CD4-positive, alpha-beta T cell treated with Interleukin-4 for 4 hours (primary cell): ENCODE results near the gene EED.

Experiments
- DNase-seq: peaks from one replicate; pipeline ENCODE4 v3.0.0-alpha.2; 2020

EED gene, protein sequence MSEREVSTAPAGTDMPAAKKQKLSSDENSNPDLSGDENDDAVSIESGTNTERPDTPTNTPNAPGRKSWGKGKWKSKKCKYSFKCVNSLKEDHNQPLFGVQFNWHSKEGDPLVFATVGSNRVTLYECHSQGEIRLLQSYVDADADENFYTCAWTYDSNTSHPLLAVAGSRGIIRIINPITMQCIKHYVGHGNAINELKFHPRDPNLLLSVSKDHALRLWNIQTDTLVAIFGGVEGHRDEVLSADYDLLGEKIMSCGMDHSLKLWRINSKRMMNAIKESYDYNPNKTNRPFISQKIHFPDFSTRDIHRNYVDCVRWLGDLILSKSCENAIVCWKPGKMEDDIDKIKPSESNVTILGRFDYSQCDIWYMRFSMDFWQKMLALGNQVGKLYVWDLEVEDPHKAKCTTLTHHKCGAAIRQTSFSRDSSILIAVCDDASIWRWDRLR

DNA sequence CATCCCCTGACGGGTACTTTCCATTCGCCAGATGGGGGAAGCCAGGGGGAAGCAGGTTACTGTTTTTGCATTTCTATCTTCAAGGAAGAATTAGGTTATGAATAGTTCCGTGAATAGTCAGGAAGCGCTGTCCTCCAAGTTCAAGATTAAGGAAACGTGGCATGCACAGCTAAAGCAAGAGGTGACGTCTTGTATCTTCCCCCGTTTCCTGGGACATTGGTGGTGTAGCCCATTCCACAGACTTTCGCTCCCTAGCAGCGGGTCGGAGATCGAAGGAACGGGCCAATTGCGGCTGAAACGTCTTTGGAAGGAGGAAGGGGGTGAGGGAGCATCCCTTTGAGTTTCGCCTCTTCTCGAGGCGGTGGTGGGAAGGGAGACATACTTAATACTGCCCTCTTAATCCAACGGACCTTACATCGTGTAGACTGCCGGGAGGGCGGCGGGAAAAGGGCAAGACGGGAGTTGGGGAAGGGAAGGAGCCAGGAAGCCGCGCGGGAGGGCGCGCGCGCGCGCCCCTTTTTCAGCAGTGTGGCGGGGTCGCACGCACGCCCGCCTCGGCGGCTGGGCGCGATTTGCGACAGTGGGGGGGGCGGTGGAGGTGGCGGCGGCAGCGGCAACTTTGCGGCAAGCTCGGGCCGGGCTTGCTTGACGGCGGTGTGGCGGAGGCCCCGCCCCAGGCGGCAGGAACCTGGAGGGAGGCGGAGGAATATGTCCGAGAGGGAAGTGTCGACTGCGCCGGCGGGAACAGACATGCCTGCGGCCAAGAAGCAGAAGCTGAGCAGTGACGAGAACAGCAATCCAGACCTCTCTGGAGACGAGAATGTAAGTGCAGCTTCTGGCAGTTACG is at the start of gene EED:
EED (plus strand) TSS at position 232 of the 847 bp plus-strand sequence; CDS start at position 709, 477 bp downstream.
- DNase-seq = peak; percentile 94

DNA sequence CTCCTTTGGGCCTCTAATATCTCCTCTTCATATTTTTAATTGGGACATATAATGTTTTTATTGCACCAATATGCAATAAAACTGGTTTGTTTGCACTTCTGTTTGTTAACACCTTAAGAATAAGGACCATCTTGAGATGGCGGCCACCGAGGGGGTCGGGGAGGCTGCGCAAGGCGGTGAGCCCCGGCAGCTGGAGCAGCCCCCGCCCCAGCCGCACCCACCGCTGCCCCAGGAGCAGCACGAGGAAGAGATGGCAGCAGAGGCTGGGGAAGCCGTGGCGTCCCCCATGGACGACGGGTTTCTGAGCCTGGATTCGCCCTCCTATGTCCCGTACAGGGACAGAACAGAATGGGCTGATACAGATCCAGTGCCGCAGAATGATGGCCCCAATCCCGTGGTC is 49.6 kb upstream of the EED start:
- DNase-seq = no peak

DNA sequence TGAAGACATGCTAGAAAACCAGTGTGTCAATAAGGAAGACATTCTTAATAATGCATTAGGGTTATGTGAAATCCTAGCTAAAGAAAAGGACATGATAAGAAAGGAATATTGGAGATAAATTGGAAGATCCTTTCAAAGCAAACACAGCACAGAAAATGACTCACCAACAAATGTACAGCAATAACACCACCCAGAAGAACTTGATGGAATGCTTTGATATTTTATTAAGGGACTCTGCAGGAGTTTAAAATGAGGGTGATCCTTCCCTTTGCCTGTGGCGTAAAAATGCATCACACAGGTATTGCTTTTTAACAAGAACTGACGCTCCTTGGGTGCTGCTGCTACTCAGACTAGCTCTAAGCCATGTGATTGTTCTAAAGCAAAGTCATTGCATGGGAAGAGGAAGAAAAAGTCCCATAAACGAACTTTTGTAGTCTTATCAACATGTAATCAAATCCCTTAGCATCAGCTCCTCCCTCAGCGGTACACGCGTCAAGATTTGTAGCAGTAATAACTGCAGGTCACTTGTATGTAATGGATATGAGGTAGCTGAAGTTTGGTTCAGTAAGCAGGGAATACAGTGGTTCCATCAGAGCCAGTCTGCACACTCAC is 48.4 kb upstream of the EED start:
- DNase-seq = no peak

DNA sequence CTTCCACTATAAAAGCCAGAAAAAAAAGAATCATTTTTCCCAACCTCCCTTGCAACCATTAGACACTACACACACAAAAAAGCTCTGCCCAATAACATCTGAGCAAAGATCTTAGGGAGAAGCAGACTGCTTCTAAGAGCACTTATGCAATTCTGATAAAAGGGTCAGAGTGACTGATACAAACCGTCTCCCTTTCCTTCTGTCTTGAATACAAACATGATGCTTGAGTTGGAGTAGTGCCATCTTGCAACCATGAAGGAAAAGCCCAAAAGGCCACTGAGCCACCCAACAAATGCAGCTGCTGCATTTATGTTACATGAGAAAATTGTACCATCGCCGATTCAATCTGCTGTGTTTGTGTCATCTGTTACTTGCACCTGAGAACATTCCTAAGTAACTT is 47.6 kb upstream of the EED start:
- DNase-seq = no peak

DNA sequence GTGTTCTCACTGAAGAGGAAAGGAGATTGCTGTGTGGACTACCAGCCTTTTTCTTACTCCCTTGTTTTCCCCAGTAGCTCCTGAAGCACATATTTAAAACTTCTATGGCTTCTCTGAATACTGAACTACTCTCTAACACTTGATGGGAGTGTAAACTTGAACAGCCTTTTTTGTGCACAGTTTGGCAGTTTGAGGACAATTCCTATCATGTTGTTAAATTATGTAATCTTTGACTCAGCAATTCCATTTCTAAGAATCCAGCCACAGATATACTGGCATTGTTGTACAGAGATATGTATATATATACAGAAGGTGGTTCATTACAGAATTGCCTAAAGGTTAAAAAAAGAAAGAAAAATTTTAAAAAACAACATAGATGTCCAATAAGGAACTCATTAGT is 47.1 kb upstream of the EED start:
- no peak for DNase-seq

DNA sequence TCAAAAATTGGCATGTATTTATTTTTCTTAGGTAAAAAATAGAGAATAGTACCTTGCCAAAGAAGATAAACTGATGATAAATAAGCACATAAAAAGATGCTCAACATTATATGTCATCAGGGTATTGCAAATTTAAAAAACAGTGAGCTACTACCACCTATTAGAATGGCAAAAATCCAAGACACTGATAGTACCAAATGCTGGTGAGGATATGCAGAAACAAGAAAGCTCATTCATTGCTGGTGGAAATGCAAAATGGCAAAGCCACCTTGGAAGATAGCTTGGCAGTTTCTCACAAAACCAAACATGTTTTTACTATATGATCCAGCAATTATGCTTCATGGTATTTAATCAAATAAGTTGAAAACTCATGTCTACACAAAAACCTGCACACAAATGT is 46.4 kb upstream of the EED start:
- DNase-seq = no peak

DNA sequence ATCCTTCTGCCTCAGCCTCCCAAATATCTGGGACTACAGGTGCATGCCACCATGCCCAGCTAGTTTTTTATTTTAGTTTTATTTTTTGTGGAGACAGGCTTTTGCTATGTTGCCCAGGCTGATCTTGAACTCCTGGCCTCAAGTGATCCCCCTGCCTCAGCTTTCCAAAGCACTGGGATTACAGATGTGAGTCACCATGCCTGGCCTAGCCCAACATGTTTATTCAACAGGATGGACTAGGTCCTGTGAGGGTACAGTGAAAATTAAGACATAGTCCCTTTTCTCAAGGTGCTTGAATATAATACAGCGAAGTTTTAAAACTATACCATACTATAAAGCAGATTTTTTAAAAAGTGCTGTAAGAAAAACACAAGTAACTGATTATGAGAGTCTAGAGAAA is 45.2 kb upstream of the EED start:
- DNase-seq = no peak

DNA sequence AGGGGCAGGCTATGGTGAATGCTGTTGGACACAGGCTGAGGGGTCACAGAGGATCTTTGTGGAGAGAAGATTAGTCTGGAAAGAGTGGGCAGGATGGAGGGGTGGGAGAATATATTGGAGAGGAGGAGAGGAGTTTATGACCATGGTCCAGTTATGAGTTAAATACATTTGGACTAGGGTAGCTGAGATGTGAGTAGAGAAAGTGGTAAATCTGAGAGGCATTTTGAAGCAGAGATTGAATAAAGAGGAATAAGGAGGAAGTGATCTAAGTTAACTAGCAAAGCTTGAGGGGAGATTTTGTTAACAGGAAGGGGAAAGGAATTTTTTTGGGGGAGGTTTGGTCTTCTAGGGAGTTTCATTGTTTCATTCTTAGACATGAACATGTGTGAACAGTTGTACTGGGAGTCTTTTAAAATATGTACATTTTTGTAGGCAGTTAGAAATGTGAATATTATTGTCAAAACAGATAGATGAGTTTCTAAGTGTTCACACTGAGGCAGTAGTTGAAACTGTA is 43.1 kb upstream of the EED start:
- DNase-seq = no peak

DNA sequence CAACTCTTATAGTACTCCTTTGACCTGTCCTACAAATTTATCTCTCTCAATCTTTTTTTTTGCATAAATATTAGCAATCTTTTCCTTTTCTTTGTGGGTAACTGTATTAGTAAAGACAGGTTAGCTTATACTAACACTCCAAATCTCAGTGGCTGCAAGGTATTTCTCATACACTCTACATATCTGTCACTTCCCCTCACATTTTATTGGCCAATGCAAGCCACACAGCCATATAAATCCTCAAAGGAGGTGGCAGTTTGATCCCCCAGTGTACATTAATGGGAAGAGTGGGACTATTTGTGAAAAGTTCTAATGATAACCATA is 42.6 kb upstream of the EED start:
- DNase-seq = peak; percentile 26

DNA sequence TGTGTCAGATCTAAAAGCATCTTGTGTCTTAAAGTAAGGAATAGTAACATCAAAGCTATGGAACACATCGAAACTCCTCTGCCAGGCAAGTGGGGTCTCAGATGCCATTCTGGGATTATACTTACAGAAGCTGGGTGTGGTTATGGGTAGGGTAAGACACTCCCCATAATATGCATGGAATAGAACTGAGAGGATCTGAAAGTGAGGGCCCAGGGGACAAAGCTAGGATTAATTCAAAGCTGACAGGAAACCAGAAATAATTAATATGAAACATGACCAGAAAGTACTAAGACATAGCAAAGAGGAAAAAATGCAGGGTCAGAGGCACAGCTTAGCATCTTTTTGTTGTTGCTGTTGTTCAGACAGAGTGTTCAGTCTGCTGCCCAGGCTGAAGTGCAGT is 40.2 kb upstream of the EED start:
- DNase-seq = no peak

DNA sequence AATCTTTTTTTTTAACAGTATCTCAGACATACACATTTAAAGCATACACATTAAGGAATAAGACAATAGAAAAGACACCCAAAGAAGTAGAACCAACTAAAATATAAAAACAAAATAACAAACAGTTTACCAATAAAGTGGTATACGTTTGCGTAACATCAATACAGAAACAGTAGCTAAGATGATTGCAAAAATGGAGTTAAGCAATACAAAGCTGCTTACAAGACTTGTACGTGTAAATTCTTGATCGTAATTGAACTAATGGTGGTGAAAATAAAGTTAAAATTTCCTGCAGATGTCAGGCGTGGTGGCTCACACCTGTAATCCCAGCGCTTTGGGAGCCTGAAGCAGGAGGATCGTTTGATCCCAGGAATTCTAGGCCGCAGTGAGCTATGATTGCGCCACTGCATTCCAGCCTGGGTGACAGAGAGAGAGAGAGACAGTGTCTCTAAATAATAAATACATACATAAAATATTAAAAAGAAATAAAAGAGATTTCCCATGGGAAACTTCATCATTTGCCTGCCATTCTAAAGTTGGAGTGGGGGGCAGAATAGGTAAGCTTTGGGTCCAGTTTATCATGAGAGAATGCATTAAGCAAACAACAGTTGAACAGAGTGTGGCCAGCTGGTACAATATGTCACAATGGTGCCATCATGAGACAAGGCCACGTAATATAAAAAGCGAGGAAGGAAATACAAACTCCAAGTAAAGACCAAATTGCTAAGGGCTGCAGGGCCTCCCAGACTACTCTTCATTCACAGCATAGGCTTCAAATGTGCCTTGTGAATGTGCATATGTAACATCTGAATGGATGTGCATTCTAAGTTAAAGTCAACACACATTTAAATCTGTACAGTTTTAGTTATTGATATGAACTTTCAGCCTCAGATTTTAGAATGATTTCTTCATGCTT is 38.9 kb upstream of the EED start:
- no peak for DNase-seq

DNA sequence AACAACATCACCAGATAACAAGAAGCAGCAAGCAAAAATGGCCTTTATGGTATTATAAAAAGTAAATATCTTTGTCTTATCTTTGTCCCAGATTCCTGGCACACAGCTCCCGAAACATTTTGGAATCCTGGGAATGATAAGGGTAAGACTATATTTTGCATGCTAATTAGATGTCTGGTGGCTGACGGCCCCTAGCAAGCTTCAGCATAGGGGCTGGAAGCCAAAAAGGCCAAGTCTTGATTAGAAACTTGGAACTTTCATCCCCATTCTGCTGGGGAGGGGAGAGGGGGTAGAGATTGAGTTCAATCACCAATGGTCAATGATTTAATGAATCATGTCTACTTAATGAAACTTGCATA is 38.2 kb upstream of the EED start:
- DNase-seq = no peak

DNA sequence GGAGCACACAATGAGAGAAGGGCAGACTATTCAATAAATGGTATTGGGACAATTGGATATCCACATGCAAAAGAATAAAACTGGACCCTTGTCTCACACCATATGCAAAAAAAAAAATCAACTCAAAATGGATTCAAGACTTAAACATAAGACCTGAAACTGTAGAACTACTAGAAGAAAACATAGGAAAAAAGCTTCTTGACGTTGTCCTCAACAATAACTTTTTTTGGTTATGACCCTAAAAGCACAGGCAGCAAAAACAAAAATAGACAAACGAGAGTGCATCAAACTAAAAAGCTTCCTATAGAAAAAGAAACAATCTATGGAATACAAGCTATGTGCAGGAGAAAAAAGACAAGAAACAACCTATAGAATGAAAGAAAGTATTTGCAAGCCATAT is 37.1 kb upstream of the EED start:
- no peak for DNase-seq

DNA sequence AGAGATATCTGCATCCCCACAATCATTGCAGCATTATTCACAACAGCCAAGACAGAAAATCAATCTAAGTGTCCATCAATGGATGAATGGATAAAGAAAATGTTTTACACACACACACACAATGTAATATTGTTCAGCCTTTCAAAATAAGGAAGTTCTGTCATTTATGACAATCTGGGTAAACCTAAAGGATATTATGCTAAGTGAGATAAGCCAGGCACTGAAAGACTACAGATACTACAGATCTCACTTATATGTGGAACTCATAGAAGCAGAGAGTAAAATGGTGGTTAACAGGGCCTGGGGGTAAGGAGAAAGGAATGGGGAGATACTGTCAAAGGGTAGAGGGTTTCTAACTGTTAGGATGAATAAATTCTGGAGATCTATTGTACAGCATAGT is 36.0 kb upstream of the EED start:
- no peak for DNase-seq

DNA sequence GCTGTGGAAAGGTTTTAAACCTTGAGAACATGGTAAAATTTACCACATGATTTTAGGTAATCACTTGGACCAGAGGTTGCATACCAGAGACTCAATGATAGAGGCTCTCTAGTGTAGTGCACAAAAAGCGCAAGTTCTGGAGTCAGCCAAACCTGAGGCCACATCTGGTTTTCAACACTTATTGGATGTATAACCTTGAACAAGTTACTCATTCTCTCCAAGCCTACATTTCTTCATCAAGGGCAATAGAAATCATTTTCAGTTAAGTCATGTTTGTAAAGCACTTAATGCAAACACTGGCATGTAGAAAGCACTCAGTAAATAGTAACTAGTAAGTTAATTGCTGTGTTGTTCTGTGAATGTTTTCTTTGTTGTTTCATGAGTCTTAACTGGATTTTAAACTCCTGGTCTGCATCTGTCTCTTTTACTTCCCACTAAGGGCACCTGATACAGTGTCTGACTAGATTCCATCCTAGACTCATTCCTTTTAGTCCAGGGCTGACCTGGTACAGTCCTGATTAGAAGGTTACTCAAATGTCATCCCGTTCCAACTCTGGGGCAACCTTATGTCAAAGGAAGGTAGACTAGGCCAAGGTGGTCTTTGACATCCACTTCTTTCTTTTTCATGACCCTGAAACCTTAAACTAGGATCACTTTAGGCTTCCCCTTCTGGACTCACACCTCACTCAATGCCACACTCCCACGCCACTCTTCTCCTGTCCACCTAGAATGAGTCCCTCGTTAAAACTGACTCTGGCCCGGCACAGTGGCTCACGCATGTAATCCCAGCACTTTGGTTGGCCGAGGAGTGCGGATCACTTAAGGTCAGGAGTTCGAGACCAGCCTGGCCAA is 34.5 kb upstream of the EED start:
- DNase-seq = no peak

DNA sequence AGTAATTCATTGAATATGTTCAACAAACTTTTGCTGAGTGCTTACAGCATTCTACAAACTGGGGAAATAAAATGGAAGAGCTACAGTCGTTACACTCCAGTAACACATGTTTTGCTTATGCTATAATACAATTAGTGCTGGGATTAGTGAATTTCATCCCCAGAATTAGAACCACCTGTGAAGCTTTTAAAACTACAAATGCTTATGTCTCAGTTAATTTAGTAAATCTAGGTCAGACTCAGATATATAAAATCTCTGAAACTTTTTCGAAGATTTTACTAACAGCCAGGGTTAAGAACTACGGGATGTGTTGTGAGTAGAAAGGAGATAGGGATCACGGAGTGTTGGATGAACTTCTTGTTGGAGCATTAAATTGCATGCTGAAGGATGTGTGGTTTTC is 33.7 kb upstream of the EED start:
- DNase-seq = no peak

DNA sequence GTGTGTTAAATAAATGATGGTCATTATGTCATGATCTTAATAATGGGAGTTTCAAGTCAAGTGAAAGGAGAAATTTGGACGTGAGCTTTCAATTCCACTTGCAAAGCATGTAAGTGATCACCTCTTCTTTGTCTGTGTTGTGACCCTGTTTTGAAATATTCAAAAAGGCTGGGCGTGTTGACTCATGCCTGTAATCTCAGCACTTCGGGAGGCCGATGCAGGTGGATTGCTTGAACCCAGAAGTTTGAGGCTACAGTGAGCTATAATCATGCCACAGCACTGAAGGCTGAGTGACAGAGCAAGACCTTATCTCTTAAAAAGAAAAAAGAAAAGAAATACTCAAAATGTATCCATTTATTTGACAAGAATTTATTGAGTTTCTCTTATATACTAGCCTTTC is 32.9 kb upstream of the EED start:
- DNase-seq = no peak

DNA sequence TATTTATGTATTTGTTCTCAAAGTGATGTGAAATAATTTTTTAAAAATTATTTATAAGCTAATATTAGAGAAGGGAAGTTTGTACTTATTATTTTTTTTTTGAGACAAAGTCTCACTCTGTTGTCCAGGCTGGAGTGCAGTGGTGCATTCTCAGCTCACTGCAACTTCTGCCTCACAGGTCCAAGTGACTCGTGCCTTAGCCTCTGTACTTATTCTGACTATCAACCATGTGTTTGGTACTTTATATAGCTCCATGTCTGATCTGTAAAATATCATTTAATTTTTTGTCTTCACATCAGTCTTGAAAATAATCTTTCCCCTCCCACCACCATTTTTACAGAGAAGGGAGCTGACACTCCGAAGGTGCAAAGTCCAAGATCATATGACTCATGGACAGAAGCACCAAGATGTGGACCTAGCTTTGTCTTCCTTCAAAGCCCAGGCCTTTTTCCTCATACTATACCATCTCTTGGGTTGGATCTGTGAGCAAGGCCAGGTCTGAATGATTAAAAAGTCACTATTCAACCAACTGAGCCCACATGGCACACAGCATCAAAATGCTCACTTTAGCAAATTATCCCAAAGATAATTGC is 32.4 kb upstream of the EED start:
- no peak for DNase-seq

DNA sequence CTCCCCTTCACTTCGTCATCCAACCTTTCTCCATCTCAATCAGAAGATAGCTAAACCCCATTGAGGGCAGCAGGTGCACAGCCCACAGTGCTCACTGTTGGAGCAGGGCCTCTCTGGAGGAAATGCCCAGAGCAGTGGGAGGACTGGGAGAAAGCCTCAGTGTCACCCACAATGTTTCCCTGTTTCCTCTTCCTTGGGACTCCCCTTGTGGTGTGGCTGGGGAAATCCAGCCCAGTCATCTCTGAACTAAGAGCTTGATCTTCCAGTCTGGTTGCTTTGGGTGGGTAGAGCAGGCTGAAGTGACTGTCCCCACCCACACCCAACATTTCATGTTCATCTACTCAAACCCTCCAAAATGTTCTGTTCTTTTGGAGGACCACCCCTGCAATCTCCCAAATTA is 29.8 kb upstream of the EED start:
- DNase-seq = peak; percentile 6

DNA sequence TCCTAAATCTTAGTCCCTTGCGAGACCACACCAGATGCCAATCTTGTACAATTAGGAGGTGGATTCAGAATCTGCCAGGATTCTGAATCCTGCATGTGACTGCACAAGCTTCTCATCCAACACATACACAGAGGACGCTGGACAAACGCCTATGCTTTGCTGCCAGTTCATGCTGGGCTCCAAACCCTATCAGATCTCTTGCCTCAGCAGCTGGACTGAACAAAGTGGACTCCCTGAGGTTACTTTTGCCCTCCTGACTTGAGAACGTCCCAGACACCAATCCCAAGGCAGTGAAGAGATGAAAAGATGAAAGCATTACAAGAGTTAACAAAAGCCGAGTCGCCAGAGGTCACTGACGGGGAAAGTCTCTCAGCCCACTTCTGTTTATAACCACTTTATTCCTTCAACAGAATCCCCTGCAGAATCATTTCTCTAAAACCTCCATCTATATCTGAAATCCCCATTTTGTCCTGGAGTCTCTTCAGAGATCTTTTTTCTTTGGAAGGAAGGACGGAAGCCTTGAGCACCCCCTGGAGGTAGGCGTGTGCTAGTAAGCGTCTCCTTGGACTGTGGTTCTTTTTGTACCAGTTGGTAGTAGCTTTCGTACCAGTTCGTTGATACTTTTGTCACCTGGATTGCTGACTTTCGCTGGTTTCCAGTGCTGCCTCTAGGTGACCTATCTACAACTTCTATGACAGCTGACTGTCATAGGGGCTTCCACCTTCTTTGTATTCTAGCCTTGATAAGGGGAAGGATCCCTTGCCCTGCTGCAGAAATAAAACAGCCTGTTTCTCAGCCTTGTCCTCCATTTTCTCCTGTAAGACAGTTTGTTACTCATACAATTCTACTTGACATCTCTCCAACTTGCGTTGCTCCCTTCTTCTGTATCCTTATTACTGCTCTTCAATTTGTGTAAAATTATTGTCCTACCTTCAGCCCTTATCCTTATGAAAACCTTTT is 26.1 kb upstream of the EED start:
- DNase-seq = peak; percentile 58
